ENCODE measurements around the gene PLXNB1.

- TF ChIP-seq POLR2A (IDR thresholded peaks at IDR 0.05; ENCODE audit: low read depth, low read length) (no peak), TAF1 (IDR thresholded peaks at IDR 0.05; ENCODE audit: borderline replicate concordance, low read depth, low read length) (no peak), CREB1 (IDR thresholded peaks at IDR 0.05; ENCODE audit: low read depth) (no peak), REST (IDR thresholded peaks at IDR 0.05; ENCODE audit: low read depth, low read length) (no peak)
Observed at GRCh38 chr3:48430708-48431101, 819 bp upstream of the PLXNB1 start.
